Retinal pigment epithelial cell (primary cell): ENCODE measurements around the gene XIRP2.

Experiments
- DNase-seq: peaks from one replicate; pipeline ENCODE4 v3.0.0-alpha.2; 2010; ENCODE audit warnings: low read depth
- H3K4me3 ChIP-seq: 2 replicates; pipeline ENCODE4 v1.5.1; 2011; ENCODE audit warnings: mild to moderate bottlenecking, low read length, control low read depth, moderate library complexity
- CTCF ChIP-seq: conservative IDR thresholded peaks from 2 replicates; pipeline ENCODE4 v1.5.1; 2011; ENCODE audit warnings: low read depth, low read length, control low read depth, inconsistent platforms

XIRP2 gene

GRCh38 chr2:167186465-167186864 lies 298.2 kb downstream of the XIRP2 start:
- no peak for TF ChIP-seq CTCF
- no peak overlapping the region for H3K4me3 ChIP-seq
- DNase-seq, result no peak

- DNase-seq, result no peak
- no peak overlapping the region for H3K4me3 ChIP-seq
- no peak for TF ChIP-seq CTCF
Measured at GRCh38 chr2:167187049-167187727, 298.9 kb downstream of the XIRP2 start.

- H3K4me3 ChIP-seq, result no peak overlapping the region
- no peak for TF ChIP-seq CTCF
- DNase-seq, result no peak
Measured at GRCh38 chr2:167187978-167188967, 300.0 kb downstream of the XIRP2 start.

GRCh38 chr2:167190053-167190452 lies 301.8 kb downstream of the XIRP2 start:
- TF ChIP-seq CTCF, result no peak
- DNase-seq, result peak; percentile 94

GRCh38 chr2:167191588-167191987 lies 303.3 kb downstream of the XIRP2 start:
- no peak overlapping the region for H3K4me3 ChIP-seq
- DNase-seq, result no peak
- no peak for TF ChIP-seq CTCF

More at GRCh38 chr2:167190053-167190452, 301.8 kb downstream of the XIRP2 start:
- no peak overlapping the region for H3K4me3 ChIP-seq

- no peak overlapping the region for H3K4me3 ChIP-seq
- DNase-seq, result no peak
- TF ChIP-seq CTCF, result no peak
Measured at GRCh38 chr2:167192833-167193232, 304.6 kb downstream of the XIRP2 start.
